Central memory CD4-positive, alpha-beta T cell (primary cell): ENCODE measurements around the gene NDUFA7.
"Not testable (repeated sequence)": the region's sequence is repeated elsewhere in the genome, so short reads cannot be mapped to it uniquely, and the experiment has no call there.

Source experiments
- DNase-seq: peaks from one replicate; pipeline ENCODE4 v3.0.0; 2022

The NDUFA7 gene

GRCh38 chr19:8341504-8341903, 20.3 kb upstream of the NDUFA7 start:
- not testable (repeated sequence) for DNase-seq

- DNase-seq: no peak
These were observed 19.3 kb upstream of the NDUFA7 start for GRCh38 chr19:8340341-8341096.

- no peak for DNase-seq
These were observed 17.7 kb upstream of the NDUFA7 start for GRCh38 chr19:8338835-8339234.

- DNase-seq: no peak
These were observed 16.6 kb upstream of the NDUFA7 start for GRCh38 chr19:8337728-8338127.

GRCh38 chr19:8336660-8337059, 15.5 kb upstream of the NDUFA7 start:
- no peak for DNase-seq

- DNase-seq: no peak
These were observed 14.9 kb upstream of the NDUFA7 start for GRCh38 chr19:8336072-8336569.

GRCh38 chr19:8335343-8336071, 14.3 kb upstream of the NDUFA7 start:
- DNase-seq: no peak

GRCh38 chr19:8334458-8335342, 13.5 kb upstream of the NDUFA7 start:
- no peak for DNase-seq

GRCh38 chr19:8333767-8334457, 12.7 kb upstream of the NDUFA7 start:
- DNase-seq: no peak

GRCh38 chr19:8332976-8333766, 12.0 kb upstream of the NDUFA7 start:
- no peak for DNase-seq

- no peak for DNase-seq
These were observed 10.2 kb upstream of the NDUFA7 start for GRCh38 chr19:8331263-8331845.

- DNase-seq: no peak
These were observed 8.8 kb upstream of the NDUFA7 start for GRCh38 chr19:8329996-8330395.

GRCh38 chr19:8325454-8325853, 4.3 kb upstream of the NDUFA7 start:
- no peak for DNase-seq

GRCh38 chr19:8324186-8325050, 3.2 kb upstream of the NDUFA7 start:
- no peak for DNase-seq

- DNase-seq: no peak
These were observed 2.6 kb upstream of the NDUFA7 start for GRCh38 chr19:8323781-8324185.

- no peak for DNase-seq
These were observed 1.4 kb upstream of the NDUFA7 start for GRCh38 chr19:8322638-8322997.

GRCh38 chr19:8321986-8322637, 937 bp upstream of the NDUFA7 start:
- DNase-seq: no peak

- no peak for DNase-seq
These were observed 560 bp downstream of the NDUFA7 start for GRCh38 chr19:8320564-8321066.

- DNase-seq: no peak
These were observed 1.2 kb downstream of the NDUFA7 start for GRCh38 chr19:8319807-8320520.
